SKM-1 treated with dmso at 0.1 percent for 144 hours (cell line): ENCODE data around the gene WAC.
"Not testable (repeated sequence)": the region's sequence is repeated elsewhere in the genome, so short reads cannot be mapped to it uniquely, and the experiment has no call there.

Experiments used
- DNase-seq: peaks from one replicate; lab custom pipeline; 2025; ENCODE audit not compliant: unreplicated experiment; lab: John Stamatoyannopoulos, UW

WAC gene, protein sequence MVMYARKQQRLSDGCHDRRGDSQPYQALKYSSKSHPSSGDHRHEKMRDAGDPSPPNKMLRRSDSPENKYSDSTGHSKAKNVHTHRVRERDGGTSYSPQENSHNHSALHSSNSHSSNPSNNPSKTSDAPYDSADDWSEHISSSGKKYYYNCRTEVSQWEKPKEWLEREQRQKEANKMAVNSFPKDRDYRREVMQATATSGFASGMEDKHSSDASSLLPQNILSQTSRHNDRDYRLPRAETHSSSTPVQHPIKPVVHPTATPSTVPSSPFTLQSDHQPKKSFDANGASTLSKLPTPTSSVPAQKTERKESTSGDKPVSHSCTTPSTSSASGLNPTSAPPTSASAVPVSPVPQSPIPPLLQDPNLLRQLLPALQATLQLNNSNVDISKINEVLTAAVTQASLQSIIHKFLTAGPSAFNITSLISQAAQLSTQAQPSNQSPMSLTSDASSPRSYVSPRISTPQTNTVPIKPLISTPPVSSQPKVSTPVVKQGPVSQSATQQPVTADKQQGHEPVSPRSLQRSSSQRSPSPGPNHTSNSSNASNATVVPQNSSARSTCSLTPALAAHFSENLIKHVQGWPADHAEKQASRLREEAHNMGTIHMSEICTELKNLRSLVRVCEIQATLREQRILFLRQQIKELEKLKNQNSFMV

DNA sequence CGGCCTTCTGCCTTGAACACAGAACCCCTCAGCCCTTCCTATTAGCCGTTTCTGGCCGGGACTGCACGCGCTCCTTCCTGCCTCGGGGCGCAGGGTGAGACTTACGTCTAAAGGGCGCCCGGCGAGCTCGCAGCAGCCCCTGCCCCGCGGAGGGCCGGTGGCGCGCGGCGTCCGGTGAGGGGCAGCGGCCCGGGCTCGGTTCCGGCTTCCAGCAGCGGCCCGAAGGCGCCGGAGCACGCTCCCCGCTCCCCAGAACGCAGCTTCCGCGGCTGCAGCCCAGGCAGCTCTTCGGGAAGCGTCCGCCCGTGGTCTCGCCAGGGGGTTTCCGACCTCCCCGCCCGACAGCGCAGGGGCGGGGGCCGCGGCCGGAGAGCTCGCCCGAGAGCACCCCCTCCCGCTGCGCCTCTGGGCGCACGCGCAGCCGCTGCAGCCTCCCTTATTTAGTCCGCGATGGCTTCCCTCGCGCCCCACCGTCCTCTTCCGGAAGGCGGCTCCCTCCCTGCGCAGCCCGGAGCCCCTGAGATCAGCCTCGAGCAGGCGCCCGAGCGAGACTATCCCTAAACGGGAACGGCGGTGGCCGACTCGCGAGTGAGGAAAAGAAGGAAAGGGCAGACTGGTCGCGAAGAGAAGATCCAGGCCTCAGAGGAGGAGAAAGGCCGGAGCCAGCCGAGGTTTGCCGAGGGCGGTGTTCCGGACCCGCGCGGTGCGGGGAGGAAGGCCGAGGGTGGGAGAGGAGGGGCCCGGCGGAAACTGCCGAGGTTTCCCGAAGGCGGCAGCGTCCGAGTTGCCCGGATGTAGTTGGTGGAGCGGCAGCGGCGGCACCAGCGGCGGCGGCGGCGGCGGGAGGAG is at the start of gene WAC:
TSS of gene WAC (plus strand) at position 782 of the 849 bp plus-strand sequence. CDS start 462 bp downstream, outside the sequence.
- DNase-seq: peak; percentile 76

DNA sequence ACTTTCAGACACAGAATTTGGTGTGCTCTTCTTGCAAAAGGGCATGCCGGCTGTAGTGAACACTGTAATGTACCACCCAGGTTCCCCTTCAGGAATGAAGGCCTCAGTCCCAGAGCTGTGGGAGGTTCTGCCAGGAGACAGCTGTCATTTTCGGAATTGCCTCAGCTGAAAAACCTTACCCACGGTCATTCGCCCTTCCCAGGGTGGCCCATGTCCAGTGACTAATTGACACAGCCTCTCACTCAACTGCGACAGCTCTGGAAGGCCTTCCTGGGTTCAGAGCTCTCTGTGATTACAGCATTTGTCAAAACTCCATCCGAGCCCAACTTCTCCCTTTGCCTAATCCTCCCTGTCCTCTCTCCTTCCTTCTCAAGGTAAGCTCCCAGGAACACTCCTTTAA is 43.7 kb upstream of the WAC start:
- no peak for DNase-seq

DNA sequence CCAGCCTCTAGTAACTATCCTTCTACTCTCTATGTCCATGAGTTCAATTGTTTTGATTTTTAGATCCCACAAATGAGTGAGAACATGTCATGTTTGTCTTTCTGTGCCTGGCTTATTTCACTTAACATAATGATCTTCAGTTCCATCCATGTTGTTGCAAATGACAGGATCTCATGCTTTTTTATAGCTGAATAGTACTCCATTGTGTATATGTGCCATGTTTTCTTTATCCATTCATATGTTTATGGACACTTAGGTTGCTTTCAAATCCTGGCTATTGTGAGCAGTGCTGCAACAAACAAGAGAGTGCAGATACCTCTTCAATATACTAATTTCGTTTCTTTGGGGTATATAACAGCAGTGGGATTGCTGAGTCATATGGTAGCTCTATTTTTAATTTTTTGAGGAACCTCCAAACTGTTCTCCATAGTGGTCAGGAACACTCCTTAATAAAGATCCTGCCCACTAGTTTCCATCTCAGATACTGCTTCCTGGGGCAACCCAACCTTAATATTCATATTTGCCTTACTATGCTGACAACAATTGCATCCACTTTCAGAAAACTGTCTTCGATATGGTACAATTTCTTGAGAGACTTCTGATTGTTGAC is 42.6 kb upstream of the WAC start:
- DNase-seq: not testable (repeated sequence)

DNA sequence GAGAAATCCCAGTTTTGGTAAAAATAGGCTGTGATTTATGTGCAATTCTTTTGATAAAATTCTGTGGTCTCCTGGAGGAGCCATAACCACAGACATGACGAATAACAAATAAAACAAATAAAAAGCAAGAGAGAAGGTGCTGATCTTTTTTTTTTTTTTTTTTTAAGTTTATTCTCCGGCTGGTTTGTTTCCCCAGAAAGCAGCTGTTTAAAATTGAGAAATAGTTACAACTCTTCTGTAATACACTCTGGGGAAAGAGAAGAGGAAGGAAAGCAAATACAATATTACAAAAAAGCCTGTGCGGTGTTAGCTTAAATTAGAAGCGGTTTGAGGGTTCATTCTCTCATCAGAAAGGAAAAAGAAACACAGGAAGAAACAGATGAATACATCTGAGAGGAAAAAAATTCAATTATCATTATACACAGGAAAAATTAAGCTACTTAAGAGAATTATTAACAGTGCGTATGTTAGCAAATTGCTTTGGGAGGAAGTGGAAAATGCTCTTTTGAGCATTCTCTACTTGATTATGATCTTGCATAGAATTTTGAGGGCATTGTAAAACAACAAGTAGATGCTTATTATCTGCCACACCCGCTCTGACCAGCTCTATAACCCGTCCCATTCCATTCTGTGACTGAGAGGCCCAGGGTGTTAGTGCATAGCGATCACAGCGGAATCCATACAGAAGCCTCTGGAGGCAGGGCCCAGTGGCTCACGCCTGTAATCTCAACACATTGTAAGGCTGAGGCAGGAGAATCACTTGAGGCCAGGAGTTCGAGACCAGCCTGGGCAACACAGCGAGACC is 40.6 kb upstream of the WAC start:
- DNase-seq: peak; percentile 68

DNA sequence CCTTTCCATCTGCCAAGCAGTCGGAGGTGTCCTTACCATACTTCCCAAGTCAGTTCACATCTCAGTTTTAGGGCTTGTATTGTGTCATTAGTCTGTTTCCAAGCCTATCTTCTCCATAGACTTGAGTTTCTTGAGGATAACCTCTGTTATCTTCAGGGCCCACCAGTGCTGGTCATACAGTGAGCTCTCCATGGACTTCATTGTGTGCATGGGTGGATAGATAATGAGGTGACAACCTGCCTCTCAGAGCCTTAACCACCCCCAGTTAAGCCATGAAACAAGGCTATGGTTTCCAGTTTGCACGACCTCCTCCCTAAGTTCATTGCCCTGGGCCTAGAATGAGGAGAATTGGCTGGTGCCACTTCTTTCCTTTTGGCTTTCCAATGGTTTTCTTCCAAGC is 38.5 kb upstream of the WAC start:
- no peak for DNase-seq

DNA sequence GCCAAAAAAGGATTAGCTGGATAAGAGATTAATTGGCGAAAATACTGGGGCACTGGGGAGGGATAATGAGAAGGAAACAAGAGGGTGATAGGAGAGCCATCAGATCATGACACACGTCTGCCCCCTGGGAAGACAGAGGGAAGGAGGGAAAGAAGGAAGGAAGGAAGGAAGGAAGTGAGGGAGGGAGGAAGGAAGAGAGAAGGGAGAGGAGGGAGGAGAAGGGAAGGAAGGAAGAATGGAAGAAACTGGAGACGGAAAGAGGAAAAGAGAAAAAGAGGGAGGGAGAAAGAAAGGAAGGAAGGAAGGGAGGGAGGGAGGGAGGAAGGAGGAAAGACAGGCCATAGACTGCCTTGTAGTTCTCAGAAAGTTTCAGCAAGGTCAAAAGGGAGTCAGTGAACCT is 37.8 kb upstream of the WAC start:
- DNase-seq: no peak

DNA sequence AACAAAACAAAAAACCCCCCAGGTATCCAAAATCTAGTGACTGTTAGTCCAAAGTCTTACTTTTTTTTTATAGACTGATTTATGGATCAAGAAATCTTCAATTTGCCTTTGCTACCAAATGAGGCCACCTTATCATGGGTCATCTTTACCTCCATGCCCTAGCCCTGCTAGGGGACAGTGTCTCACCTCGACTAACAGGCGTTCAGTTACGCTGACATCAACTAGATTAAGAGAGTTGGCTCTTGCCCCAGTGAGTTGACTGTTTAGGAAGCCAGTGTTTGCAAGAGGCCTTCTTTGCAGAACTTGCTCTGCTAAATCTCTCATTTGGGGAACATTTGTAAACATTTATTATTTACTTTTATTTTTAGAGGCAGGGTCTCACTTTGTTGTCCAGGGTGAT is 36.9 kb upstream of the WAC start:
- no peak for DNase-seq

DNA sequence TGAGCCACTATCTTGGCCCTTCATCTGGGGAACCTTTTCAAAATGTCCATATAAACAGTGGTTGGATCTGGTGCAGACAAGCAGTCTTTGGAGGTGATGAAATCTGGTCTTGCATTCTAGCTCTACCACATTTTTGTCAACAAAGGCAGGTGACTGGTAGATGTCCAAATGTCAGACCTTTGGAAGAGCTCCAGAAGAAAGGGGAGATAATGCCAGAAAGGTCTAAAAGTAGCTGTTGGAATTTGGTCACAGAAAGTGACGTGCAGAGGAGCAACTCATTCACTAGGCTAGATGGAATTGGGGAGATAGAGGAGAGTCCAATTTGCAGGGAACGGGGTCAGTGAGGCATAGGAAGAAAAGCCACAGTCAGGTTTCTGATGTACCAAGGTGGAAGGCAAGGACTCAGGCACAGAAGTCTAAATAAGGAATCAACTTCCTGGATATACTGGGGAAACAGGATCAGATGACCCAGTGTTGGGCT is 36.4 kb upstream of the WAC start:
- DNase-seq: no peak

DNA sequence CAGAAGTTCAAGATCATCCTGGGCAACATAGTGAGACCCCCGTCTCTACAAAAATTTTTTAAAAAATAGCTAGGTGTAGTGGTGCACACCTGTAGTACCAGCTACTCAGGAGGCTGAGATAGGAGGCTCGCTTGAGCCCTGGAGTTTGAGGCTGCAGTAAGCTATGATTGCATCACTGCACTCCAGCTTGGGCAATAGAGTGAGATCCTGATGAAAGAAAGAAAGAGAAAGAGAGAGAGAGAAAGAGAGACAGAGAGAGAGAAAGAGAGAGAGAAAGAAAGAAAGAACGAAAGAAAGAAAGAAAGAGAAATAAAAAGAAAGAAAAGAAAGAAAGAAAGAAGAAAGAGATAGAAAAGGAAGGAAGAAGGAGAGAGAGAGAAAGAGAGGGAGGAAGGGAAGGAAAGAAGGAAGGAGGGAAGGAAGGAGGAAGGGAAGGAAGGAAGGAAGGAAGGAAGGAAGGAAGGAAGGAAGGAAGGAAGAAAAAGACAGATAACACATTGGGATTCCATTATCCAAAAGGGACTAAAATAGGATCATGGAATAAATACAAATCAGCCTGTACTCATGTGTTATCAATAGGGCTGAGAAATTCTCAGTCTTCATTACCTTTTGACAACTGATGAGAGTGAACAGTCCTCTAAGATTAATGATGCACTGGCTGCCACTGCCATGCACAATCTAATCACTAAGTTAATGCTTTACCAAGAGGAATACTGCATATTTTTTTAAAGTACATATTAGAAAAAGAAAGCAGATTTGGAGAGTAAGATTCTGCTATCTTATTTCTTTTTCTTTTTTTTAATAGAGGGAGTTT is 35.4 kb upstream of the WAC start:
- no peak for DNase-seq

DNA sequence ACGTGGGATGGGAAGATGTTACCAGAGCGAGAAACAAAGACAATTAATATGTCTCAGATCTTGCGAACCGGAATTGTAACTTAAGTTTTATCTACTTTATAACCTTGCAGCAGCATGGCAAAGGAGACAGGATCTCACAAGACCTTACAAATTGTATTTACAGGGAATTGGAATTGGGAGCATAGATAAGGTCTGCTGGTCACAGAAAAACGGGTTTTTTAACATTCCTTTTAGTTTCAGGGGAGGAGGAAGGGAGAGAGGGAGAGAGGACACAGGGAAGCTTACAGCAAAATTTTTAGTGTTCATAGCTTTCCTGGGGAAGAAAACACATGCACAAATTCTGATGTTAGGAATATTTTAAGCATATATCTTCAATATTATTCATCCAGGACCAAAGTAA is 32.7 kb upstream of the WAC start:
- DNase-seq: not testable (repeated sequence)

DNA sequence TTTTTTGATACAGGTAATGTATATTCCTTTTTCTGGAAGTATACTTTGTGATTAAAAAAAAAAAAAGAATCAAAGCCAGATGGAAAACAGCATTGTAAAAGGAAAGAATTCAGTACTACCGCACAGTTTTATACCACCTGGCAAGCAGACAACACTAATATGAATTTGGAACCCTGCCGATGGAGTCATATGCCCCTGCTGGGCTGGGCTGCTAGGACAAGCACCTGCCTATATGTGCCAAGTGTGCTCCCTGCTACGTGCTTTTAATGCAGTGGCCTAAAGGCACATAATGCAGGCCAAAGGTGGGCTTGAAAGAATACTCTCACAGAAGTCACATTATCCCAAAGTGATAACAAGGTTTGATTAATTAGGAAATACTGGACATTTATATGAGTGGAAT is 29.8 kb upstream of the WAC start:
- no peak for DNase-seq

DNA sequence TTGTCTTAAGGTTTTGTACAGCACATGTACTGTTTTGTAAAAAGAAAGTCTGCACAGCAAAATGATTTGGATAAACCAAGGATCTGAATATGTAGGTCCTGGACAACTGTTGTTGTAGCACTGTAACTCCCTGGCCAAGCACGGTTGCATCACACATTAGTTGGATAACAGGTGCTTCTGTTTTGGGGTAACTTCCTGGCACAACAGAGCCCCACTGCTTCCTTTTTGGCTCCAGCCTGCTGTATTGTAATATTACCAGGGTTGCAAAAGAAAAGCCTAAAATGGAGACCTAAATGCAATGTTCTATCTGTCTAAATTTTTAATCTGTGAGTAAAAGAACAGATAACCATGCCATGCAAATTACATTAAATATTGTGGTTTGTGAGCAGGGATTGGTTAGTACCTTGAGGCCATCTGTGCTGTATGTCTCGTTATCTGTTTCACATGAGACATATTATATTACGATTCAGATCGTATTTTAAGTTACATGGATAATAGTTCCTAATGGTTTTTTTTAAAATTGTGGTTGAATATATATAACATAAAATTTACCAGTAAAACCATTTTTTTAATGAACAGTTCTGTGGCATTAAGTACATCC is 27.5 kb upstream of the WAC start:
- DNase-seq: peak; percentile 8

DNA sequence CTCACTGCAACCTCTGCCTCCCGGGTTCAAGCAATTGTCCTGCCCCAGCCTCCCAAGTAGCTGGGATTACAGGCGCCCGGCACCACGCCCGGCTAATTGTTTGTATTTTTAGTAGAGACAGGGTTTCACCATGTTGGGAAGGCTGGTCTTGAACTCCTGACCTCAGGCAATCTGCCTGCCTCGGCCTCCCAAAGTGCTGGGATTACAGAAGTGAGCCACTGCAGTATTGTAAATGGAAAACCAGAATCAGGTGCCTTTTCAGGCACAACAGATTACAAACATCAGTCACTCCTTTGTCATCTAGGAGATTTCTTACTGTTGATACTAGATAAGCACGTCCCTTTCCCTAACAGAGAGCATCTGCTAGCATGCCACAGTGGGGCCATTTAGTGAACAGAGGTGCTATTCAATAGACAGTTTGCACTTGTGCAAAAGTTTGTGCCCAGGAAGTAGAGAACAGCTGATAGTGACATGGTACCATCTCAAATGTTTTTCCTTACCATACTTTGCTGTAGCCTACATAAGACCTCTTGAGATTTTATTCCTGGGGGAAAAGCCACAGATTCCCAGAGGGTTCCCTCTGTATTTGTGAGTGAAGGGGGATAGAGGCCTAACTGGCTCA is 24.5 kb upstream of the WAC start:
- DNase-seq: no peak

DNA sequence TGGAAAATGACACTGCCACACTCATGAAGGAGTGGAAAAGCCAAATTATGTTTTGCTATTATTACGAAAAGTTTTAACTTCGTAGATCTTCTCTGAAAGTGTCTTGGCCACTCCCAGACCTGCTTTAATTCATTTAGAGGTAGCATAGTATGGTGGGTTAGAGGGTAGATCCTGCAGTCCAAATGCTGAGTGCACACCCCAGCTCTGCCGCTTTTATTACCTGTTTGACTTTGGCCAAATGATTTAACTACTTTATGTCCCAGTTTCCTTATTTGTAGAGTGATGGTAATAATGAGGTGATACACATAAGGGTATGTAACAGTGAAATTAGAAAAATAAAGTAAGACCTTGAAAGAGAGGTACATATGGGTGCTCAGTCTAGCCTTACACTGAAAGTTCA is 23.6 kb upstream of the WAC start:
- no peak for DNase-seq

DNA sequence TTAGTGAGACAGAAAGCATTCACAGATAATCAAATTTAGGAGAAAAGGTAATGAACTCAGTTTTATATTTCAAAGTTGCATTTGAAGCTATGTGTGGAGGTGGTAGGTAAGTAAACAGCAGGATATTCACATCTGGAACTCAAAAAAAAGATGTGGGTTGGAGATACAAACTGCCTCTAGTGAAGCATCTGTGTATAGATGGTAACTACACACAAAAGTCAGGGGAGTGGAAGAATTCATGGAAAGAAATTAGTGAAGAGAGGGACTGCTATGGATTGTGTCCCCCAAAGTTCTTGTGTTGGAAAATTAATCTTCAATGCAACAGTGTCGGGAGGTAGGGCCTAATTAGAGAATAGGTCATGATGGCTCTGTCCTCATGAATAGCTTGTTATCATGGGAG is 18.3 kb upstream of the WAC start:
- DNase-seq: no peak

DNA sequence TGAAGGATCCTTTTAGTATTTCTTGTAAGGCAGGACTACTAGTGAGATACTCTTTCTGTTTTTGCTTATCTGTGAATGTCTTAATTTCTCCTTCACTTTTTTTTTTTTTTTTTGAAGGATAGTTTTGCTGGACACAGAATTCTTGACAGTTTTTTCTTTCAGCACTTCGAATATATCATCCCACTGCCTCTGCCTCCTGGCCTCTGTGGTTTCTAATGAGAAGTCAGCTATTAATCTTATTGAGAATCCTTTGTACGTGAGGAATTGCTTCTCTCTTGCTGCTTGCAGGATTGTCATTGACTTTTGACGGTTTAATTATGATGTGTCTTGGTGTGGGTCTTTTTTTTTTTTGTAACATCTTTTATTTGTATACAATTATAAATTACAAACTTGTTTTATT is 12.6 kb upstream of the WAC start:
- DNase-seq: no peak

DNA sequence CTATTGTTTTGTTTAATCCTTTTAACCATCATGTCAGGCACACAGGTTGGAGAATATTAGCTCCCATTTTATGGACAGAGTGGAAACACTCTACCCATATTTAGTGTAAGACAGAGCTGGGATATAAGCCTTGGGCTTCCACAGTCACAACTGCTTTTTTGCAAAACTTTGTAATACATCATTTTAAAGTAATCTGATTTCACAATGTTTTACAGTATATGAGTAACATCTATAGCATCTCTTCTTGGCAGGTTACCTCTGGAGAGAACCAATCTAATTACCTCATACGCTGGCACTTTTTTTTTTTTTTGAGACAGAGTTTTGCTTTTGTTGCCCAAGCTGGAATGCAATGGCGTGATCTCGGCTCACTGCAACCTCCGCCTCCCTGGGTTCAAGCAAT is 12.1 kb upstream of the WAC start:
- not testable (repeated sequence) for DNase-seq

DNA sequence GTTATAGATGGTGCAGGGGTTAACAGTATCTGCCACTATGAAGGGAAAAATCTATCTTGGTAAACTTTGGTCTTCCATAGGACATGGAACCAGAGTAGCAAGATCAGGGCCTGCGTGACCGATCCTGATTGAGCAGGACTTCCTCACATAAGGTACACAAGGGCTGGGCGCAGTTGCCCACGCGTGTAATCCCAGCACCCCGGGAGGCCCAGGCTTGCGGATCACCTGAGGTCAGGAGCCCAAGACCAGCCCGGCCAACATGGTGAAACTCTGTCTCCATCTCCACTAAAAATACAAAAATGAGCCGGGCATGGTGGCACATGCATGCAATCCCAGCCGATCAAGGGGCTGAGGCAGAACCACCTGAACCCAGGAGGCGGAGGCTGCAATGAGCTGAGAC is 11.0 kb upstream of the WAC start:
- DNase-seq: not testable (repeated sequence)
